Cardiac fibroblast (primary cell): ENCODE results near the gene PHF11.
A peak's percentile ranks its signal among the peaks of the same experiment; 100 is the strongest.
"Not testable (repeated sequence)": the region's sequence is repeated elsewhere in the genome, so short reads cannot be mapped to it uniquely, and the experiment has no call there.

ENCODE experiments used
- DNase-seq, 2 donors: peaks; one replicate each; pipeline versions ENCODE4 v3.0.0 to v3.0.0-alpha.2; 2010; ENCODE audit warnings: low read depth in 2 of 2
- H3K4me3 ChIP-seq, 2 donors: replicated peaks in 1 of 2; 1 replicate in 1 of 2; 2 replicates in 1 of 2; pipeline ENCODE4 v1.5.1; 2011; ENCODE audit warnings: low read depth in 2 of 2, low read length in 2 of 2, mild to moderate bottlenecking in 2 of 2, moderate library complexity in 1 of 2
- CTCF ChIP-seq: IDR thresholded peaks from one replicate; pipeline ENCODE4 v1.5.1; 2011; ENCODE audit warnings: low read depth, mild to moderate bottlenecking, low read length, inconsistent platforms

The PHF11 gene

GRCh38 chr13:49466292-49466838 lies 29.4 kb upstream of the PHF11 start:
- DNase-seq: no peak
- H3K4me3 ChIP-seq: no peak overlapping the region
- no peak for TF ChIP-seq CTCF

- peak in 1 of 2 donors; percentile 30 for DNase-seq
Measured at GRCh38 chr13:49472186-49472585, 23.6 kb upstream of the PHF11 start.

GRCh38 chr13:49476529-49476928 lies 19.2 kb upstream of the PHF11 start:
- no peak for TF ChIP-seq CTCF
- no peak for DNase-seq
- H3K4me3 ChIP-seq: no peak overlapping the region

More at GRCh38 chr13:49472186-49472585, 23.6 kb upstream of the PHF11 start:
- TF ChIP-seq CTCF: no peak
- H3K4me3 ChIP-seq: no peak overlapping the region

GRCh38 chr13:49481788-49482187 lies 14.0 kb upstream of the PHF11 start:
- TF ChIP-seq CTCF: no peak
- H3K4me3 ChIP-seq: no peak overlapping the region
- DNase-seq: no peak

GRCh38 chr13:49488563-49488962 lies 7.2 kb upstream of the PHF11 start:
- no peak for DNase-seq
- no peak overlapping the region for H3K4me3 ChIP-seq
- TF ChIP-seq CTCF: no peak

GRCh38 chr13:49494645-49495044 lies 1.1 kb upstream of the PHF11 start:
- TF ChIP-seq CTCF: no peak
- H3K4me3 ChIP-seq: peak overlapping the region; percentile 51 to 62
- no peak for DNase-seq

- not testable (repeated sequence) for DNase-seq
- H3K4me3 ChIP-seq: peak overlapping the region in 1 of 2 donors; percentile 62
Measured at GRCh38 chr13:49496837-49497236, 1.1 kb downstream of the PHF11 start.
